NAMALWA (cell line): Measurements from ENCODE around the gene POGZ.
A peak's percentile ranks its signal among the peaks of the same experiment; 100 is the strongest.
"Not testable (repeated sequence)": the region's sequence is repeated elsewhere in the genome, so short reads cannot be mapped to it uniquely, and the experiment has no call there.

Experiments used
- DNase-seq: peaks from one replicate; pipeline ENCODE4 v3.0.0-alpha.2; 2015; ENCODE audit warnings: low spot score

The POGZ gene

GRCh38 chr1:151476083-151476482, 16.8 kb upstream of the POGZ start:
- DNase-seq = no peak

DNA sequence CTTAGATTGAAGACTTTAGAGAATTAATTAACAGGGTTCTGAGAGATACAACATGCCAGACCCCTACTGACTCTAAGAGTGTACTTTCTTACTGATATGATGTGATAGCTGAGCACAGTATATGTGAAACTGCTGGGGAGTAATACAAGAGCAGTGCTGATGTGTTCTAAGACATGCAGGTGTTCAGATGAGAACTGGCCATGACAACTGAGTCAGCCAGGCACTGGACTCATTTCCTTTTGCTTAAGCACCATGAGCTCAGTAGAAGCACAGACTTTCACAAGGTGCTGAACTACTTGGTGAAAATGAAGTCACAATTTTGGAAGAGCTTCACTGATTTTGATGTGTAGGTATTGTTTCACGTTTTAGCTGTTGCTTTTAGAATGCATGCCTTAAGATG, 15.9 kb upstream of the POGZ start:
- DNase-seq = peak; percentile 31

DNA sequence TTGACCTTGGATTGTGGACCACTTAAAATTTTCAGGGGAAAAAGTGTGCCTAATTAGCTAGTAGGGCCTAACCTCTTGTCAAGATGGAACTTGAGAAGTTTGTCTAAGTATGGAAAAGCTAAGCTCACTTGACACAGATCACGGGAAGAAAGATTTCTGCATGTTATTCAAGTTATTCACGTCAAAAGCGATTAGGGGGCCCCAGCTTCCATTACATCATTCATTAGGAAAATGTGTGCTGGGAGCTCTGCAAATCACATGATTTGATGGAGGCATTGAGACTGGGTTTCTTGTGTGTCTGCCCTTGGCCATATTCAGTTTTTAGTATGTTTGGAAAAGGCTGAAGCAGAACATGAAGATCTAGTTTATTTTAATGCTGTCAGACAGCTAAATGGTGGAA, 15.5 kb upstream of the POGZ start:
- no peak for DNase-seq

DNA sequence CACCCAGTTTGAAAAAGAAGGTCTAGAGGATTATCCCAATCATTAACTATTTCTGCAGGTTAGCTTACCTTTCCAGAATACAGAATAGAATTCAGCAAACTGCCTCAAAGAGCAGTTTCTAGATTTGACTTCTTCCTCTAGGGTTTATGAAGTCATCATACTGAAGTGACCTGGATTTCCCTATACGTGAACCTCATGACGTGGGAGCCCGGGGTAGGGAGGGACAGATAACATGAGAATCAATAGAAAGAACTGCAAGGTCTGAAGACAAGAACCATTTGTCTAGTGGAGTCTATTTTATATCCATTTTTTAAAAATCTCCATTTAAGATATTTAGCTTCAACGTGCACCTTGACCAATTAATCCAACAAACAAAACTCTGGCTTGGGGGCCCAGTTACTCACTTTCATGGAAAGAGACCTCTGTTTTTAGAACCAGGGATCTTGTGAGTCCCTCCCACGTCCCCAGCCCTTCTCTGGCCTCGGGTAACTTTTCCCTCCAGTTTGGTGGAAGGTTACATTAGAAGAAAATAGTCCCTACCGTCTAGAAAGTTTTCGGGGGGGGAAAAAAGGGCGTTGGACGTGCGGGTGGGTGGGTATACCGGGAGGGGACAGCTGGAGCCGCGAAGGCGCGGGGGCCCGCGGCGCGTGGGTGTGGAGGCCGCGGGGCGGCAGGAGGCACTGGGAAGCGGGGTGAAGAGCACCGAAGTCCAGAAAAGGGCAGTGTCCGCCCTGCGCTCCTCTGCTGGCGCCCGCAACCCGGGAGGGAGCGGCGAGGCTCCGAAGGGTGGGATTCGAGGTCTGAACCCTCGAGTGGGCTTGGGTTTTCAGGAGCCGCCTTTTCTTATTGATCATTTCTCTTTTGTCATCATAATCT, 13.8 kb upstream of the POGZ start:
- DNase-seq = no peak

DNA sequence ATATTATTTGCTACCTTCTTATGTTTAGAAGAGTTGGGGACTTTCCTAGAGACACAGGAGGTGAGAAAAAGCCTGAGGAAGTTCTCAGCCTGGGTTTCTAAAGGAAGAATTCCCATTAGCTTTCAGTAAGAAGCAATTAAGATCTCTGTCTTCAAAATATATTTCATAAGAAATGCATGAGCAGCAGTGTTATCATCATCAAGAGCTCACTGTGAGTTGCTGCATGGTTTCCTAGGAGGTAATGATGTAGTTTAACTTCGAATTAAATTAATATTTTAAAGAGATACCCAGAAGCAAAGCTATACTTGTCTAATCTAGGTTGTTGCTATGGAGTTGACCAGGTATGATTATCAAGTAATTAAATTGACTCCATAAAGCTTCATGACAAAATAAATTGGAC, 5.7 kb upstream of the POGZ start:
- no peak for DNase-seq

DNA sequence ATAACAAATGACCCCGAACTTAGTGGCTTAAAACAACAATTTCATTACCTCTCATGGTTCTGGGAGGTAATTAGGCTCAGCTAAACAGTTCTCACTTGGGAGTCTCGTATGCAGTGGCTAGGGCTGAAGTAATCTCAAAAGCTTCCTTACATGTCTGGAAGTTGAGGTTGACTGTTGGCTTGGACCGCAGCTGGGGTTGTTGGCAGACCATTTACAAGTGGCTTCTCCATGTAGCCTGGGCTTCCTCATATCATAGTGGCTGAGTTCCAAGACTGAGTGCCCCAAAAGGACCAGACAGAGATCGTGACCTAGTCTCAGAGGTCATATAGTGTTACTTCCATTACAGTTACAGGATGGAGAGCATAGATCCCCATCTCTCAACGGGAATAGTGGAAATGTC, 2.4 kb upstream of the POGZ start:
- DNase-seq = no peak

GRCh38 chr1:151458802-151459330, 428 bp downstream of the POGZ start:
- DNase-seq = peak; percentile 82

DNA sequence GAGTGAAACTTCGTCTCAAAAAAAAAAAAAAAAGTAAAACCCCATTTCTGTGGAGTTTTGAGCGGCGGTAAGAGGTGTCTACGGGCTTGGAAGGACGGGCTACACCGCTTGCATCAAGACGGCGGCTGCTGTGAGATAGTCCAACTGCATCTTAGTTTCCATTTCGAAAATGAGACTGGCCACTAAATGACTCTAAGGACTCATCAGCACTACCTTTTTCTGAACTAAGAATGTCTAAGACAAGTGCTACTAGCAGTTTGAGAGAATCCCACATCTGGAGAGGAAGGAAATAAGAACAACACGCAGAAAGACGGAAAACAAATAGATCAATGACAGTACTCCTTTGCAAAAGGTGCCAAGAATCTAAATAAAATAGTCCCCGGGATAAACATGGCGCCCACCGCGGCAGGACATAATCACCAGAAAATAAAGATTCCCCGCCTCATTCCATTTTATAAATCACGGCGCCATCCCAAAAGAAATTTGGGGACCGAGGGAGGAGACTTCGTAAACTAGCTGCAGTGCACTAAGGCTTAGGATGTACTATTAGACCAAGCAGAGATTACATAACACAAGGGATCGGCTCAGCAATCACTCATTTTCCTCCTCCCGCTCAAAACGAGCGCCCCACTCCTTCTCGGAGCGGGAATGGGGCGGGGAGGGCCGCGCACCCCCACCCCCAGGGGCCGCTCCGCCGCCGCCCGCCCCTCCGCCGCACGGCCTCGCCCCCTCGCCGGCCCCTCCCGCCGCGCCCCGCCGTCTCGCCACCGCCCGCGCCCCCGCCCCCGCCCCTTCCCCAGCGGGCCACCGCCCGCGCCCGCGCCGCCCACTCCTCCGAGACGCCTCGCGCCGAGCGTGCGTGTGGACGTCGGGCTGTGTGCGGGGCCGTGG, 1.1 kb downstream of the POGZ start:
- DNase-seq = peak; percentile 82

- DNase-seq = no peak
Observed at GRCh38 chr1:151455966-151456365, 3.3 kb downstream of the POGZ start.

DNA sequence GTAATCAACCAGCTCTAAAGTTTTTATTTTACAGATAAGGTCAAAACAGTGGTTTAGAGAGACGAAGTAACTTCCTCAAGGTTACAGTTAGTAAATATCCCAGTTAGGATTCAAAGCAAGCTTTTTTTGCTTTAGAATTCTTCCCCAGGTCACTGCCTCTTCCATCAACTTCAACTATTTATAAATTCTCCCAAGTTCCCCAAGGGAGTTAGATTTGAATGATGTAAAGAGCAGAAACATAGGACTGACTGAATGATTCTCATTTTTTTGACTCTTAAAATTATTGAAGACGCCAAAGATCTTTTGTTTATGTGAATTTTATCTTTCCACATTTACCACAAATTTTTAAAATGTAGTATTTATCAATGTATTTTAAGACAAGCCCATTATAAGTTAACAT, 4.1 kb downstream of the POGZ start:
- DNase-seq = no peak

GRCh38 chr1:151447696-151448095, 11.6 kb downstream of the POGZ start:
- DNase-seq = no peak

GRCh38 chr1:151444783-151445177, 14.5 kb downstream of the POGZ start:
- DNase-seq = peak; percentile 28

DNA sequence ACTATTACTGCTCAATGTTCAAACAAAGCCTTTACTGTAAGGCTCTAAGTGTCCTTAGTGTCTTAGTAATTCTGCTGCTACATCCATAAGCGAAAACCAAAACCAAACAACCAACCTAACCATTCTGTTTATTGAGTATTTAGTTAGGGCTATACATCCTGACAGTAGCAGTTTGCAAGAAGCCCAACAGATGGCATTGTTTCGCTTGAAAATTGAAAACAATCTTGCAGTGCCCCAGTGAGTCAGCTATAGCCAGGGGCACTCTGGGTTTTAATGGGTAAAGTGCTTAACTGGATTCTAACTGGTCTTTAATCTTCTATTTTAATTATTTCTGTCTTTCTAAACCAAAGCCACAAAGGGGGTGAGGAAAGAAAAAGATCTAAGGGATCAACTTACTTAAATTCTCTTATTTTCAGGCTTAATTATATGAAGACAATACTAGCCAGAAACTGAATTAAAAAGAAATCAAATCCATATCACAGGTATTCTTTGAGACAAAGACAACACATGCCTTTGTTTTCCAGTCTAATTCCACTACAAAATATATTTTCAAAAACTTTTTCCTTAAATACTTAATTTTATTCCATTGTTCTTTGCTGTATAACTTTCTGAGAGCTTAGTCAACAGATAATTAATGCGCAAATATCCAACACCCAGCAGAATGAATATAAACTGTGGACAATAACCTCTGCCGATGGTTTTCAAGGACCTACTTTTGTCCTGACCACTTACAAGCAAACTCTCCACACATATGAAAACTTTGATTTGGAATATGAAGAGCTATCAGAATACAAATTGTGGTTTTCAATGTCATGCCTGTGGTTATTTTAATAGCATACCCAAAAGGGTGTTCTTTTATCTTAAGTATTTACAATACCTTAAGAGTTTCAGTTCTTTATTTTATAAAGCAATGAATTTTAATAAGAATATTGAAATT, 15.2 kb downstream of the POGZ start:
- peak; percentile 94 for DNase-seq

GRCh38 chr1:151437396-151437795, 21.9 kb downstream of the POGZ start:
- DNase-seq = not testable (repeated sequence)

GRCh38 chr1:151436985-151437384, 22.3 kb downstream of the POGZ start:
- DNase-seq = no peak

DNA sequence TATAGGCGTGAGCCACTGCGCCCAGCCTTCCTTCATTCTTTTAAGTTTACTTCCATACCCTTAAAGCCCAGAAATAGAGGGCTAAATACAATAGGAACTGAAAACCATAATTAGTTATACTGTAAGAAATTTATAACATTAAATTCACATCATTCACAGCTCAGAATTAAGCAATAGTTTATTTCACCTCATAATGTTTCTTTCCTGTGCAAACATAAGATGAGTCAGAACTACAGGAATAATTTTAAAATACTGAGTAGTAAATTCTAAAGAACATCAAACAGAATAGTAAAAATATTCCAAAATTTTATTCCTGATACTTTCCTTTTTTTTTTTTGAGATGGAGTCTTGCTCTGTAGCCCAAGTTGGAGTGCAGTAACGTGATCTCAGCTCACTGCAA, 24.1 kb downstream of the POGZ start:
- no peak for DNase-seq

DNA sequence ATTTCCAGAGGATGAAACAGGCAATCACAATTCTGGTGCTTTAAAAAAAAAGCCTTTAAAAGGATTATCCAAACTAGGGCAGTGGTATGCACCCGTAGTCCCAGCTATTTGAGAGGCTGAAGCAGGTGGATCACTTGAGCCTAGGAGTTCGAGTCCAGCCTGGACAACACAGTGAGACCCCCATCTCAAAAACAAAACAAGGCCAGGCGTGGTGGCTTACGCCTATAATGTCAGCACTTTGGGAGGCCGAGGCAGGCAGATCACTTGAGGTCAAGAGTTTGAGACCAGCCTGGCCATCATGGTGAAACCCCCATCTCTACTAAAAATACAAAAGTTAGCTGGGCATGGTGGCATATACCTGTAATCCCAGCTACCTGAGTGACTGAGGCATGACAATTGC, 25.5 kb downstream of the POGZ start:
- not testable (repeated sequence) for DNase-seq

- no peak for DNase-seq
Observed at GRCh38 chr1:151428068-151428467, 31.2 kb downstream of the POGZ start.

DNA sequence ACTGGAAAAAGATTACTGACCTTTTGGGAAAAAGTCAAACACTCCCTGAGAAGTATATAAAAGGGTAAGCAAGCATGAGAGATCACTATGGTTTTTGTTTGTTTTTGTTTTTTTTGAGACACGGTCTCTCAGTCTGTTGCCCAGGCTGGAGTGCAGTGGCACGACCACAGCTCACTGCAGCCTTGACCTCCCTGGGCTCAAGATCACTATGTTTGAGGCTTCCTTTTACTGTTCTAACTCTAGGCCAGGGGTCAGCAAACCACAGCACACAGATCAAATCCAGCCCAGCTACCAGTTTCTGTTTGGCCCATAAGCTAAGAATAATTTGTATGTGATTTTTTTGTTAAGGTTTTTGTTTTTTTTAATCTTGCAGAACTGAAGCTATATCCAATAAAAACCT, 34.2 kb downstream of the POGZ start:
- no peak for DNase-seq

DNA sequence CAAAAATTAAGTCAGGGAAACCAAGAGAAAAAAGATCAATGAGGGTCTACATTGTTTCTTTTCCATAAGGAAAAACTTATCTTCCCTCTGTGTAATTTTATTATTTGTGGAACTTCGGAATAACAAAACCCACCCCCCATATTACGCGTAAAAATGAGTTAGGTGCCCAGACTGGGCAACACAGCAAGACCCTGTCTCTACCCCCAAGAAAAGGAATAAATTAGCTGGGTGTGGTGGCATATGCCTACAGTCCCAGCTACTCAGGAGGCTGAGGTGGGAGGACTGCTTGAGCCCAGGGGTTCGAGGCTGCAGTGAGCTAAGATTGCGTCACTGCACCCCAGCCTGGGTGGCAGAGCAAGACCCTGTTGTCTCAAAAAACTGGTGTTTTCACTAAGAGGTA, 39.5 kb downstream of the POGZ start:
- DNase-seq = no peak

GRCh38 chr1:151418081-151418480, 41.2 kb downstream of the POGZ start:
- DNase-seq = no peak

GRCh38 chr1:151416231-151416630, 43.1 kb downstream of the POGZ start:
- DNase-seq = no peak
